Stomach (tissue), 9 donors: ENCODE measurements around the gene DACH1. TPM values are rescaled to one million over a fixed set of nuclear protein-coding genes. Genes with fewer than 3 reads are reported as not detected.

Experiments
- DNase-seq, 2 donors: peaks; one replicate each; pipeline versions ENCODE4 v3.0.0 to v3.0.0-alpha.2; 2013 to 2019
- H3K27ac ChIP-seq, 5 donors: fragments of 200-600 bp in 4 of 5; sonication (generic) in 4 of 5; one replicate each; pipeline ENCODE4 v1.5.1; 2013 to 2019; ENCODE audit warnings: mild to moderate bottlenecking in 1 of 5, moderate library complexity in 1 of 5
- H3K27me3 ChIP-seq, 3 donors: fragments of 200-600 bp; sonication (generic); one replicate each; pipeline ENCODE4 v1.5.1; 2017 to 2019; ENCODE audit warnings: mixed run types in 1 of 3
- H3K36me3 ChIP-seq, 4 donors: fragments of 200-600 bp; sonication (generic); 1 replicate in 3 of 4; 2 replicates in 1 of 4; pipeline ENCODE4 v1.5.1; 2016 to 2019
- H3K4me1 ChIP-seq, 4 donors: fragments of 200-600 bp; sonication (generic); one replicate each; pipeline ENCODE4 v1.5.1; 2016 to 2019
- H3K4me3 ChIP-seq, 4 donors: fragments of 200-600 bp; sonication (generic) in 3 of 4; one replicate each; pipeline ENCODE4 v1.5.1; 2016 to 2019; ENCODE audit warnings: mild to moderate bottlenecking in 1 of 4
- H3K9me3 ChIP-seq, 4 donors: fragments of 200-600 bp; sonication (generic); one replicate each; pipeline ENCODE4 v1.5.1; 2016 to 2019
- EP300 ChIP-seq: sonication (generic); formaldehyde crosslinking; IDR thresholded peaks from one replicate; pipeline ENCODE4 v1.6.1; 2017; ENCODE audit warnings: antibody characterized with exemption
- POLR2A ChIP-seq, 4 donors: fragments of 450-650 bp; IDR thresholded peaks; one replicate each; pipeline ENCODE4 v1.6.1; 2016; ENCODE audit warnings: antibody characterized with exemption in 4 of 4, control low read depth in 2 of 4, mild to moderate bottlenecking in 1 of 4, moderate library complexity in 1 of 4
- POLR2AphosphoS5 ChIP-seq, 3 donors: sonication (generic); formaldehyde crosslinking; IDR thresholded peaks; one replicate each; pipeline ENCODE4 v1.6.1; 2016; ENCODE audit warnings: antibody characterized with exemption in 3 of 3
- WGBS, 5 donors: extraction: QIAGEN DNeasy Blood & Tissue Kit in 3 of 5; methylation state at CpG; one replicate each; pipeline versions ENCODE4 v1.1.5 to v1.1.7; 2013 to 2018; 5-methylcytosine and 5-hydroxymethylcytosine counted together
- intact Hi-C: fragments of 100-400 bp; cut with DNase I; formaldehyde crosslinking; loops from one replicate; pipeline ENCODE4 v1.15.1; 2023; ENCODE audit warnings: low total_unique reads
- polyA plus RNA-seq, 3 donors: library from polyadenylated mRNA; stranded (reverse); fragments of 200-250 nt; gene quantifications; one replicate each; pipeline ENCODE4 v1.2.3, GENCODE V29; 2013
- total RNA-seq, 5 donors: library from RNA; depleted of rRNA; stranded (reverse); fragments of >200 nt; gene quantifications; one replicate each; pipeline versions ENCODE4 v1.1.0 to v1.2.3, GENCODE V29; 2014 to 2016
- TF ChIP-seq, protein P1 (sequence below), 7 experiments: fragments of 450-650 bp in 4 of 7; fragments of 200-600 bp in 3 of 7; sonication (generic) in 3 of 7; IDR thresholded peaks; one replicate each; pipeline ENCODE4 v1.5.1; 2016 to 2019; ENCODE audit warnings: antibody characterized with exemption in 7 of 7, control low read depth in 2 of 7, mild to moderate bottlenecking in 1 of 7
- donor health status: healthy with polysubstance abuse.
- donor health status: Bipolar disorder and iron deficiency.
- donor health status: healthy.

Gene DACH1
- total and polyA plus RNA-seq, 8 donors, result 0.28 to 9.4 (median 2.9) TPM; not detected in 1

DNA sequence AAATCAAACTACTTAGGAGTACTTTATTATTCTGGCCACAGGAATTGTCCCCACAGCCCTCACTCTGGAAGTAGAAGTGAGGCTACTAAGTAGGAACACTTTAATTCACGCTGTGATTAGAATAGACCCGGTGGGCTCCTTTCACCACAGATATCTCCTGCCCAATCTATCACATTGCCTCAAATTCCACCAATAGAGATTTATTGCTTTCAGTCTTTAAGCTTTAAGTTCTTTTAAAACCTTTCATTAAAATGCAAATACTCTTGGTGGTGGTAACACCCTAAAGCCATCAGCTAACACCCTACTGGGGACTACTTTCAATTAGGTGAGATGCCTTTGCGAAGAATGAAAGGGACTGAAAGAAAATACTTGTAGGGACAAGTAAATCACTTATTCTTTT lies 181.9 kb downstream of the DACH1 start:
- no peak for DNase-seq
- H3K9me3 ChIP-seq, result no peaks in the 10 kb centered on the region
- no peak overlapping the region for H3K27ac ChIP-seq
- no peaks in the 10 kb centered on the region for H3K36me3 ChIP-seq
- 61 to 74% (median 71%) methylated on average over 3 of the region's 3 CpGs for WGBS, 5 donors
- no peak overlapping the region for H3K4me3 ChIP-seq
- H3K4me1 ChIP-seq, result no peaks in the 10 kb centered on the region
- H3K27me3 ChIP-seq, result no peaks in the 10 kb centered on the region
- intact Hi-C loops, result no loop called here
- TF ChIP-seq, protein P1, sequence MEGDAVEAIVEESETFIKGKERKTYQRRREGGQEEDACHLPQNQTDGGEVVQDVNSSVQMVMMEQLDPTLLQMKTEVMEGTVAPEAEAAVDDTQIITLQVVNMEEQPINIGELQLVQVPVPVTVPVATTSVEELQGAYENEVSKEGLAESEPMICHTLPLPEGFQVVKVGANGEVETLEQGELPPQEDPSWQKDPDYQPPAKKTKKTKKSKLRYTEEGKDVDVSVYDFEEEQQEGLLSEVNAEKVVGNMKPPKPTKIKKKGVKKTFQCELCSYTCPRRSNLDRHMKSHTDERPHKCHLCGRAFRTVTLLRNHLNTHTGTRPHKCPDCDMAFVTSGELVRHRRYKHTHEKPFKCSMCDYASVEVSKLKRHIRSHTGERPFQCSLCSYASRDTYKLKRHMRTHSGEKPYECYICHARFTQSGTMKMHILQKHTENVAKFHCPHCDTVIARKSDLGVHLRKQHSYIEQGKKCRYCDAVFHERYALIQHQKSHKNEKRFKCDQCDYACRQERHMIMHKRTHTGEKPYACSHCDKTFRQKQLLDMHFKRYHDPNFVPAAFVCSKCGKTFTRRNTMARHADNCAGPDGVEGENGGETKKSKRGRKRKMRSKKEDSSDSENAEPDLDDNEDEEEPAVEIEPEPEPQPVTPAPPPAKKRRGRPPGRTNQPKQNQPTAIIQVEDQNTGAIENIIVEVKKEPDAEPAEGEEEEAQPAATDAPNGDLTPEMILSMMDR (IDR thresholded peaks at IDR 0.05), result no peak
- TF ChIP-seq POLR2AphosphoS5 (IDR thresholded peaks at IDR 0.05) (no peak), POLR2A (IDR thresholded peaks at IDR 0.05) (no peak), EP300 (no peak)

DNA sequence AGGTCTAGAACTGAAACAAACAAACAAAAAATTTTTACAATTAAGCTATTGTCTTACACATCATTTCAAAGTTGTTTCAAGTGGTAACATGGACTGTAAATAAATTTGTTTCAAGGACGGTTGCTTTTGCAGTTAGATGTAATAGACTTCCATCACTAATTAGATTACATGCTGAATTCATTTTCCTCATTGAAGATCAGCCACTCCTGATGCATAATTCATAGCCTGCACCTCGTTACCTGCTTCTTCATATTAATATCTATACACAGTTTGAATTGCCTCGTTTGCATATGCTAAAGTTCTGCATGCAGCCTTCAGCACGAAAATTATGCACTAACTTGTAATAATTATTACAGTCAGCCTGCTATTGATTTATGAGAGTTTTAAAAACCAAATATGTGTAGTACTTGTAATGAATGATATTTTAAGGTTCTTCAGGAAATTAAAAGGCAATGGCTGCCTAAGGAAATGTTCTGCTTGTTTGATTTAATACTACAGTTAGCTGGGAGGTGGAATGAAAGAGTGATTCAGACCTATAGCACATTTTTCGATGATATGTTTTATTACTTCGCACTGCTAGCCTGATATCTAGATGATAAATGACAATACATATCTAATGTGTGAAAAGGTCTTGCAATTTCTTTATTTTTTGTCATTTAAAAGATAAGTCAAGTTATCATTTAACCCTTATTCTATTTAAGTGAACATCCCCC lies 184.9 kb downstream of the DACH1 start:
- H3K27ac ChIP-seq, result no peak overlapping the region
- no peaks in the 10 kb centered on the region for H3K4me1 ChIP-seq
- no peaks in the 10 kb centered on the region for H3K9me3 ChIP-seq
- H3K27me3 ChIP-seq, result no peaks in the 10 kb centered on the region
- no peaks in the 10 kb centered on the region for H3K36me3 ChIP-seq
- no peak for DNase-seq
- intact Hi-C loops, result no loop called here
- 72 to 76% (median 73%) methylated on average over 6 of the region's 6 CpGs for WGBS, 5 donors
- TF ChIP-seq POLR2A (IDR thresholded peaks at IDR 0.05) (no peak), EP300 (no peak), POLR2AphosphoS5 (IDR thresholded peaks at IDR 0.05) (no peak)
- TF ChIP-seq, protein P1 (IDR thresholded peaks at IDR 0.05), result no peak
- H3K4me3 ChIP-seq, result no peak overlapping the region

DNA sequence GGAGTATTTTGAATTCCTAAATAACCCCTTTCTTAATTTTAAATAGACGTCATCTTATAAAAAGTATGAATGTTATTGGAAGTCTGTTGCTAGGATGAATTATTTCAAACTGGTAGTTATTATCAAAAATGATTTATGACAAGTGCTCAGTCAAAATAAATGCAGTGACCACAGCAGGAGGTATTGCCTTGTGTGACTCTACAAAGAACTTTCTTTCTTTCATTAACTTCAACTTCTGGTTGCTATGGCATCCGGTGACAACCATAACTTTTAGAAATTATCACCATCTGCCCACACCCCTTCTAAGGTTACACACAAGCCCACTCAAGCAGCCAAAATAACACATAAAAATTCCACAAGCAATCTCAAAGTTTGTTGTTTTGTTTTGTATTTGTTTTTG lies 189.9 kb downstream of the DACH1 start:
- TF ChIP-seq EP300 (no peak), POLR2A (IDR thresholded peaks at IDR 0.05) (no peak), POLR2AphosphoS5 (IDR thresholded peaks at IDR 0.05) (no peak)
- TF ChIP-seq, protein P1 (IDR thresholded peaks at IDR 0.05), result no peak
- no peak overlapping the region for H3K27ac ChIP-seq
- H3K9me3 ChIP-seq, result no peaks in the 10 kb centered on the region
- no peaks in the 10 kb centered on the region for H3K36me3 ChIP-seq
- no peak for DNase-seq
- no peak overlapping the region for H3K4me3 ChIP-seq
- 85 to 93% (median 86%) methylated on average over 2 of the region's 2 CpGs for WGBS, 5 donors
- H3K4me1 ChIP-seq, result no peaks in the 10 kb centered on the region
- intact Hi-C loops, result no loop called here
- H3K27me3 ChIP-seq, result no peaks in the 10 kb centered on the region

DNA sequence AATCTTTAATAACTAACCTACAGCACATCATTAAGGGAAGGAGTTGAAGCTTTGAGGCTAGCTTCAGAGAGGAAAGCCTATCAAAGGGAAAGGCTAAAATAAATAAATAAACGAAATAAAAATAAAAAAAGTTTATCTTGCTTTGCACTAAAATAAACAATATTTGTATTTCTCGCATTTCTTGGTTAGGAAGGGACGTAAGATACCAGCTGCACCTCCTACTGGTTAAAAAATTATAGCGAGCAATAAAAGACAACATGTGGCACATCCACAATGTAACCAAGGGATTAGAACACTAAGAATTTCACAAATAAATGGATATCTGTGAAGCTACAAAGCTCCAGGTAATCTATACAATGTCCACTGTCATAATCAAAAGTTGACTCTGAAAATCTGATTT lies 194.5 kb downstream of the DACH1 start:
- Histone ChIP-seq H3K27me3 (no peaks in the 10 kb centered on the region), H3K9me3 (no peaks in the 10 kb centered on the region), H3K27ac (no peak overlapping the region), H3K4me1 (no peaks in the 10 kb centered on the region), H3K4me3 (no peak overlapping the region), H3K36me3 (no peaks in the 10 kb centered on the region)
- DNase-seq, result no peak
- TF ChIP-seq POLR2A (IDR thresholded peaks at IDR 0.05), result no peak
- TF ChIP-seq EP300, result no peak
- TF ChIP-seq, protein P1 (IDR thresholded peaks at IDR 0.05), result no peak
- TF ChIP-seq POLR2AphosphoS5 (IDR thresholded peaks at IDR 0.05), result no peak
- intact Hi-C loops, result no loop called here
- WGBS, 5 donors, result 34 to 49% (median 43%) methylated on average over 4 of the region's 4 CpGs
